Loucy (cell line): ENCODE results near the gene SYCP2.

Source experiments
- EZH2phosphoT487 ChIP-seq: fragments of 200-600 bp; IDR thresholded peaks from 2 replicates; pipeline ENCODE4 v1.6.1; 2018; ENCODE audit warnings: antibody characterized with exemption, mild to moderate bottlenecking, moderate library complexity, borderline replicate concordance
- TF ChIP-seq, protein P1 (sequence below): fragments of 200-600 bp; sonication (generic); conservative IDR thresholded peaks from 2 replicates; pipeline ENCODE4 v1.5.1; 2014; ENCODE audit warnings: mild to moderate bottlenecking, antibody characterized with exemption, low read length

DNA sequence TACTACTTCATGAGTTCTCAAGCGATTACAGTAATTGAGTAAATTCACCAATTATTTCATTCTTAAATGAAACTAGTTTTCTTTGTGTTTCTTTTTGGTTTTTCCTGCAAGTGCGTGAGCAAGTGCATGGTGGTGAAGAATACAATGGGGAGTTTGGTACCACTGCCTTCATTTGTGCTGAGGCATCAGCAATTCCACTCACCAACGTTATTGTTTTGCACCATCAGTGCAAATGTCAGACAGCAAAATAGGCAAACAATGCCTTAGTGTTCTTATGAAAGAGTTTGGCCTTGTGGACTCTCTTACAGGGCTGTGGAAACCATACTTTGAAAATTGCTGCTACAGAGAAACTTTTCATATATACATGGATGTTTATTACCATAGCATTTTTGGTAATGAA, 33.0 kb upstream of the SYCP2 start:
- no peak for TF ChIP-seq EZH2phosphoT487
- TF ChIP-seq, protein P1, sequence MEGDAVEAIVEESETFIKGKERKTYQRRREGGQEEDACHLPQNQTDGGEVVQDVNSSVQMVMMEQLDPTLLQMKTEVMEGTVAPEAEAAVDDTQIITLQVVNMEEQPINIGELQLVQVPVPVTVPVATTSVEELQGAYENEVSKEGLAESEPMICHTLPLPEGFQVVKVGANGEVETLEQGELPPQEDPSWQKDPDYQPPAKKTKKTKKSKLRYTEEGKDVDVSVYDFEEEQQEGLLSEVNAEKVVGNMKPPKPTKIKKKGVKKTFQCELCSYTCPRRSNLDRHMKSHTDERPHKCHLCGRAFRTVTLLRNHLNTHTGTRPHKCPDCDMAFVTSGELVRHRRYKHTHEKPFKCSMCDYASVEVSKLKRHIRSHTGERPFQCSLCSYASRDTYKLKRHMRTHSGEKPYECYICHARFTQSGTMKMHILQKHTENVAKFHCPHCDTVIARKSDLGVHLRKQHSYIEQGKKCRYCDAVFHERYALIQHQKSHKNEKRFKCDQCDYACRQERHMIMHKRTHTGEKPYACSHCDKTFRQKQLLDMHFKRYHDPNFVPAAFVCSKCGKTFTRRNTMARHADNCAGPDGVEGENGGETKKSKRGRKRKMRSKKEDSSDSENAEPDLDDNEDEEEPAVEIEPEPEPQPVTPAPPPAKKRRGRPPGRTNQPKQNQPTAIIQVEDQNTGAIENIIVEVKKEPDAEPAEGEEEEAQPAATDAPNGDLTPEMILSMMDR, result no peak
